ENCODE results near the gene ADAM8.

The ADAM8 gene

GRCh38 chr10:133281084-133281483 is 4.4 kb upstream of the ADAM8 start:
- DNase-seq, result no peak

DNA sequence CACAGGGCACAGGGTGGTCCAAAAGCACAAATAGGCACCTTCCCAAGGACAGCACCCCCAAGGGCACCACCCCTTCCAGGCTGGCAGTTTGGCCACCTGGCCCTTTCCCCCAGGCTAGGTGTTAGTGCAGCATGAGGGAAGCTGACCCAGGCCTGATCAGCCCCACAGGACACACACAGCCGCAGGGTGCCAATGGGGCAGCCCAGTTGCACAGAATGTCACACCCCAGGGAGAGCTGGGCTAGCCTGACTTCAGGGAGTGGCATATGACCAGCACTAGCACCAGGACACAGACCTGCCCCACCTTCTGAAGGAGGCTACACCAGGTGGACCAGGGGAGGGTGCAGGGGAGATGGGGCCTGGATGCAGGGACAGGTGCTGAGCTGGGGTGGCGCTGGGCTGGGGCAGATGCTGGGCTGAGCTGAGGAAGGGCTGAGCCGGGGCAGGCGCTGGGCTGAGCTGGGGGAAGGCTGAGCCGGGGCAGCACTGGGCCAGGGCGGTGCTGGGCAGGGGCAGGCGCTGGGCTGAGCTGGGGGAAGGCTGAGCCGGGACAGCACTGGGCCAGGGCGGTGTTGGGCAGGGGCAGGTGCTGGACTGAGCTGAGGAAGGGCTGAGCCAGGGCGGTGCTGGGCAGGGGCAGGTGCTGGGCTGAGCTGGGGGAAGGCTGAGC is 3.9 kb upstream of the ADAM8 start:
- DNase-seq, result no peak

- no peak for DNase-seq
Observed at GRCh38 chr10:133279326-133280226, 2.9 kb upstream of the ADAM8 start.

DNA sequence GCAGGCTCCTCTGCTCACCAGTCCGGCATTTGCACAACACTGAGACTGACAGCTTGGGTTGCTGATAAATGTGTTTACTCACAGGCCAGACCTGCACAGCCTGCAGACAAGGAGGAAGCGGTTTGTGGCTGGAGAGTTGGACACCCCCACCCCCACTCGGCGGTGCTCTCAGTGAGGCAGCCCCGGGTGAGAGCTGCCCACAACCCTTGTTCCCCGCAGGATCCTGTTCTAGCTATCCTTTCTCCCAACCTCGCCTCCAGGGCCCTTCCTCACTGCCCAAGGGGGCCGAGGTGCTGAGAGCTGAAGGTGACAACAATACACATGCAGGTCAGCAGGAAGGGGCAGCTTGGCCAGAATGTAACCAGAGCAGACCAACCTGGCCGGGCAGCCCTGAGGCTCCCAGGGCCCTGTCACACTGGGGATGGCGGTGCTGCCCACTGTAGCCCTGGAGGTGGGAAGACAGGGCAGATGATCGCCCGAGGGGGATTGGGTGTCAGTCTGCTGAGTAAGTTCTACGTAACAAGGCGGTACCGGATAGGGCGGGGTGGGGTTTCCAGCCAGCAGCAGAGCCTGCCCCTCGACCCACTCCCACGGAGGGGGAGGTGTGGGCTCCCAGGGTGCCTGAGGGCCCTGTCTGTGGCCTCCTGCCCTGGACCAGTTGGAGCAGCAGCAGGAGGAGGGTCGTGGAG is 2.1 kb upstream of the ADAM8 start:
- peak; percentile 86 for DNase-seq

- DNase-seq, result no peak
Observed at GRCh38 chr10:133277993-133278576, 1.4 kb upstream of the ADAM8 start.

- DNase-seq, result no peak
Observed at GRCh38 chr10:133277277-133277992, 767 bp upstream of the ADAM8 start.

DNA sequence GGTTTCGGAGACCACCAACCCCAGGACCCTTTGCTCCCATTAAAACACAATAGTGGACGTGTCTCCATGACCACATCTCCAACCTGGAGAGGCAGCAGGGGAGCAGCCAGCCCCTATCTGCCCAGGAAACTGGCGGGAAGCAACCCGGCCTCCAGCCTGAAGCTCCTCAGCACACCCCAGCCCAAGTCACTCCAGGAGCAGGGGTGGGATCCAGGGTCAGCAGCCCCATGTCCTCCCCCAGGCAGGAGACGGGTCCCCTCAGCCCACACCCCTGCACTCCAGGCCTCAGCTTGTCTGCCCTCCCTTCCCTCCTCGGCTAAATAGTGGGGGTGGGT is 601 bp downstream of the ADAM8 start:
- DNase-seq, result no peak

DNA sequence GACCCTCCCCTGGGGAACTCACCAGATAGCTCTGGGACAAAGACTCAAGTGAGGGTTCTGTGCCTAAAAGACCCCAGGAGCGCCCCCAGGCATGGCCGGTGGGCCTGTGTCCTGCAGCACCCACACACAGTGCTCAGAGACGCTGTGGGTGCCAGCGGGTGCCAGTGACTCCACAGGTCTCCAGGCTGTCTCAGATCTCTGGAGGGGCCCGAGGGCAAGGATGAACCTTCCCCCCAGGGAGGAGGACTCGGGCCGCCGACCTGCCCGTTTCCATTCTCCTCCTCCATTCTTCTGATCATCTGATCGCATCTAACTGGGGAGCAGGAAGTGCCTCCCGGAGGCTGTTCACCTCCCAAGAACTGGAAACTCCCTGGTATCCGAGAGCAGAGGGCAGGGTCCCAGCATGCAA is 980 bp downstream of the ADAM8 start:
- peak; percentile 61 for DNase-seq

DNA sequence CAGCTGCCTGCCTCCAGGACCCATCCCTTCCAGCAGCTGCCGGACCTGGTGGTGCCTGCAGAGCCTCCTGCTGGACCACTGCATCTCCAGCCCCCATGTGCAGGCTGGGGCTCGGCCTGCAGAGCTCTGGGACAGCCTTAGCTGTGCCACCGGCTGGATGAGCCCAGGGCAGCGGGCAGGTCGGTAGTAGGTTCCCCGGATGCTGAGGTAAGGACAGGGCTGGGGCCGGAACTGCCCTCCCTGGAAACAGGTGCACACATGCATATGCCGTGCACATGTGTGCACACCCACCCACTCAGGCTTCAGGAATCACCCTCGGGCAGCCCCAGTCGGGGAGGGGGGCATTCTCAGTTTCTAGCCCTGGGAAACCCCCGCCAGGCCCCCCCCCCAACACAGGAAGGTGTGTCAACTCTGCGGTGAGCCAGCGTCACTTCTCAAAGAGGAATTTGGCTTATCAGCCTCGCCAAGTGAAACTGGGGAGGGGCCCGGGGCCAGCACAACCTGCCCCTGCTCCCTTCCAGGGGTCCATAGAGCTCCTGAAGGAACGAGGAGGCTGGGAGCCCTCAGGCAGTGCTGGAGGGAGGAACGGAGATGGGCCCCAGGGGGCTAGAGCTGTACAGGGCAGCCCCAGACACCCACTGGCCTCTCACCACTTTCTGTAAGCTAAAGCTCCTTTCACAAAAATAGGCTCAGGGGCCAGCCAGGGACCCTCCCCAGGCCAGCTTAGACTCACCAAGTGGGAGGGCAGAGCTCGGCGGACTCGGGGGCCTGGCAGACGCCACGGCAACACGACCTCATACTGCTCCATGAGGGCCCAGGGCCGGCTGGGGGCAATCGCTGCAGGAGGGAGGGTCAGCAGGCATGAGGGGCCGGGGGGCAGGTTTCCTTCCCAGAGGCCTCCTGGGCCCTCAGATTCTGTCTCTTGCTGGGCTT is 1.7 kb downstream of the ADAM8 start:
- peak; percentile 90 for DNase-seq

GRCh38 chr10:133273534-133274143 is 3.0 kb downstream of the ADAM8 start:
- DNase-seq, result no peak

GRCh38 chr10:133272964-133273420 is 3.7 kb downstream of the ADAM8 start:
- no peak for DNase-seq

GRCh38 chr10:133272301-133272963 is 4.2 kb downstream of the ADAM8 start:
- DNase-seq, result no peak

- no peak for DNase-seq
Observed at GRCh38 chr10:133271521-133272300, 5.0 kb downstream of the ADAM8 start.

GRCh38 chr10:133270773-133271297 is 5.8 kb downstream of the ADAM8 start:
- no peak for DNase-seq

- no peak for DNase-seq
Observed at GRCh38 chr10:133270204-133270603, 6.5 kb downstream of the ADAM8 start.

- no peak for DNase-seq
Observed at GRCh38 chr10:133269367-133269766, 7.3 kb downstream of the ADAM8 start.

- no peak for DNase-seq
Observed at GRCh38 chr10:133268532-133268931, 8.1 kb downstream of the ADAM8 start.

GRCh38 chr10:133267829-133268228 is 8.8 kb downstream of the ADAM8 start:
- no peak for DNase-seq

- no peak for DNase-seq
Observed at GRCh38 chr10:133267293-133267692, 9.4 kb downstream of the ADAM8 start.

Data from CD4-positive, alpha-beta T cell treated with Interleukin-17A for 1 hour (primary cell).